ENCODE data around the gene GBP1. TPM values are rescaled to one million over a fixed set of nuclear protein-coding genes. Genes with fewer than 3 reads are reported as not detected.
"Not testable (repeated sequence)": the region's sequence is repeated elsewhere in the genome, so short reads cannot be mapped to it uniquely, and the experiment has no call there.

Gene GBP1
- polyA plus RNA-seq, 1 donor from 2014 or later: not detected

GRCh38 chr1:89037186-89037585 lies 27.8 kb downstream of the GBP1 start:
- H3K9ac ChIP-seq (ENCODE audit: low read length): no peak overlapping the region
- H3K9me3 ChIP-seq (ENCODE audit: low read length): no peaks in the 10 kb centered on the region
- no peaks in the 10 kb centered on the region for H3K27me3 ChIP-seq (ENCODE audit: insufficient read depth, low read depth, low read length)
- no peaks in the 10 kb centered on the region for H3K79me2 ChIP-seq (replicated peaks; ENCODE audit: insufficient read depth, low read length)
- TF ChIP-seq TAF1 (IDR thresholded peaks at IDR 0.05; ENCODE audit: low read depth) (no peak), EP300 (conservative IDR thresholded peaks at IDR 0.05; ENCODE audit: poor library complexity, severe bottlenecking) (no peak), MXI1 (conservative IDR thresholded peaks at IDR 0.05; ENCODE audit: poor library complexity, severe bottlenecking) (no peak), REST (IDR thresholded peaks at IDR 0.05; ENCODE audit: borderline replicate concordance) (no peak), RAD21 (conservative IDR thresholded peaks at IDR 0.05) (no peak), SMC3 (conservative IDR thresholded peaks at IDR 0.05; ENCODE audit: poor library complexity) (no peak), CTCF (IDR thresholded peaks at IDR 0.05; ENCODE audit: poor library complexity, severe bottlenecking) (no peak), POLR2AphosphoS5 (IDR thresholded peaks at IDR 0.05) (no peak)
- H3F3A ChIP-seq (ENCODE audit: insufficient read depth, low read length, poor library complexity, severe bottlenecking): no peaks in the 10 kb centered on the region
- no peaks in the 10 kb centered on the region for H3K36me3 ChIP-seq (ENCODE audit: insufficient read depth, low read length)
- H4K20me1 ChIP-seq (ENCODE audit: insufficient read depth): no peaks in the 10 kb centered on the region
- no peak overlapping the region for H3K27ac ChIP-seq (ENCODE audit: low read length)
- no peak overlapping the region for H3K4me3 ChIP-seq (ENCODE audit: low read length)
- no peaks in the 10 kb centered on the region for H3K9me2 ChIP-seq (ENCODE audit: insufficient read depth, low read length)
- H2AFZ ChIP-seq (ENCODE audit: low read depth, low read length): no peak overlapping the region
- no peak overlapping the region for H3K4me2 ChIP-seq (ENCODE audit: low read length)

GRCh38 chr1:89035080-89035479 lies 29.9 kb downstream of the GBP1 start:
- H3K9ac ChIP-seq (ENCODE audit: low read length): no peak overlapping the region
- TF ChIP-seq POLR2AphosphoS5 (IDR thresholded peaks at IDR 0.05) (no peak), RAD21 (conservative IDR thresholded peaks at IDR 0.05) (no peak), SMC3 (conservative IDR thresholded peaks at IDR 0.05; ENCODE audit: poor library complexity) (no peak), CTCF (IDR thresholded peaks at IDR 0.05; ENCODE audit: poor library complexity, severe bottlenecking) (no peak), EP300 (conservative IDR thresholded peaks at IDR 0.05; ENCODE audit: poor library complexity, severe bottlenecking) (no peak), REST (IDR thresholded peaks at IDR 0.05; ENCODE audit: borderline replicate concordance) (no peak), MXI1 (conservative IDR thresholded peaks at IDR 0.05; ENCODE audit: poor library complexity, severe bottlenecking) (no peak), TAF1 (IDR thresholded peaks at IDR 0.05; ENCODE audit: low read depth) (no peak), EZH2 (IDR thresholded peaks at IDR 0.05; ENCODE audit: borderline replicate concordance, insufficient read depth, low read length, poor library complexity, severe bottlenecking) (no peak)
- no peaks in the 10 kb centered on the region for H3F3A ChIP-seq (ENCODE audit: insufficient read depth, low read length, poor library complexity, severe bottlenecking)
- no peaks in the 10 kb centered on the region for H3K27me3 ChIP-seq (ENCODE audit: insufficient read depth, low read depth, low read length)
- H3K79me2 ChIP-seq (replicated peaks; ENCODE audit: insufficient read depth, low read length): no peaks in the 10 kb centered on the region
- H3K9me3 ChIP-seq (ENCODE audit: low read length): no peaks in the 10 kb centered on the region
- H3K4me3 ChIP-seq (ENCODE audit: low read length): no peak overlapping the region
- H3K9me2 ChIP-seq (ENCODE audit: insufficient read depth, low read length): no peaks in the 10 kb centered on the region
- no peaks in the 10 kb centered on the region for H3K36me3 ChIP-seq (ENCODE audit: insufficient read depth, low read length)
- no peak overlapping the region for H2AFZ ChIP-seq (ENCODE audit: low read depth, low read length)
- no peak overlapping the region for H3K4me2 ChIP-seq (ENCODE audit: low read length)
- H3K27ac ChIP-seq (ENCODE audit: low read length): no peak overlapping the region
- H4K20me1 ChIP-seq (ENCODE audit: insufficient read depth): no peaks in the 10 kb centered on the region

- not testable (repeated sequence) for H3K9me3 ChIP-seq (ENCODE audit: low read length); H3K4me3 ChIP-seq (ENCODE audit: low read length); H3F3A ChIP-seq (ENCODE audit: insufficient read depth, low read length, poor library complexity, severe bottlenecking); H3K4me2 ChIP-seq (ENCODE audit: low read length); H3K9me2 ChIP-seq (ENCODE audit: insufficient read depth, low read length); H4K20me1 ChIP-seq (ENCODE audit: insufficient read depth); H3K27me3 ChIP-seq (ENCODE audit: insufficient read depth, low read depth, low read length); H2AFZ ChIP-seq (ENCODE audit: low read depth, low read length); H3K27ac ChIP-seq (ENCODE audit: low read length); H3K9ac ChIP-seq (ENCODE audit: low read length); H3K79me2 ChIP-seq (replicated peaks; ENCODE audit: insufficient read depth, low read length); H3K36me3 ChIP-seq (ENCODE audit: insufficient read depth, low read length)
Observed at GRCh38 chr1:89034004-89034403, 31.0 kb downstream of the GBP1 start.
